NCI-H524 (cell line): ENCODE data around the gene BMP8B.
"Not testable (repeated sequence)": the region's sequence is repeated elsewhere in the genome, so short reads cannot be mapped to it uniquely, and the experiment has no call there.

ENCODE experiments used
- DNase-seq, 2 experiments: peaks; one replicate each; lab custom pipeline; 2025; lab: John Stamatoyannopoulos, UW

Gene BMP8B

DNA sequence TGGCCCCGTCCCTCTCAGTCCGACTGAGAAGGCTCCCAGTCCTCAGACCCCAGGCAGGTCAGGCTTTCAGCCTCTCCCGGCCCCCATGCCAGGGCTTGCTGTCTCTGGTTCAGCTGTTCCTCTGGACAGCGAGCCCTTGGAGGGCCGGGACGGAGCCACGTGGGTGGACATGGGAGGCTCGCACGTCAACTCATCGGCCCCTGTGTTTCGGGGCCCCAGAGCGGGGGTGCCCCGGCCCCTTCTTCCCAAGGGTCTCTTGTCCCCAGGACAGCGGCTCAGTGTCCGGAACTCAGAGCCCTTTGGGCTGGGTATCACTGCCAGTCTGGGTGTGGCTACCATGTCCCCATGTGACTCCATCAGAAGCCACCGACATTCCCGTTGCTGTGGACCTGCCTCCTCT is 10.8 kb downstream of the BMP8B start:
- not testable (repeated sequence) for DNase-seq

DNA sequence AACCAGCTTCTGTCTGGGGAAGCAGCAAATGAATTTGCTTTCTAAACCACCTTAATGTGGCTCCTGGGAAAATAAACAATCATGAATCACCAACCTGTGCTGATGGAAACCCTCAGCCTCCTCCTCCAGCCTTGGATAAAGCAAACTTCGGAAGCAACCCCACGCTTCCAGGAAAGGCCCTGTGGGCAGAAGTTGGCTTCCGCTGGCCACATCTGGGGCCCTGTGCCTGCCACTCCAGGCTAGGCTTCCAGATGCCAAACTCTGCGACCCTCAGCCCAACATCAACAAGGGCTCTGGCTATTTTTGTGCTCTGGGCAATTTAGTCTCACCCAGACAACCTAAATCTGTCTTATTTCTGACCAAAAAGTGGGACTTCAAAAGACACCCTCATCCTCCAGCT is 11.4 kb downstream of the BMP8B start:
- DNase-seq, result no peak

- DNase-seq, result no peak
Observed at GRCh38 chr1:39776886-39777285, 11.8 kb downstream of the BMP8B start.

- no peak for DNase-seq
Observed at GRCh38 chr1:39776400-39776713, 12.3 kb downstream of the BMP8B start.

GRCh38 chr1:39775676-39776399 is 12.8 kb downstream of the BMP8B start:
- not testable (repeated sequence) for DNase-seq

- DNase-seq, result not testable (repeated sequence)
Observed at GRCh38 chr1:39775141-39775540, 13.5 kb downstream of the BMP8B start.

GRCh38 chr1:39773369-39773979 is 15.2 kb downstream of the BMP8B start:
- not testable (repeated sequence) for DNase-seq

- not testable (repeated sequence) for DNase-seq
Observed at GRCh38 chr1:39771022-39771532, 17.6 kb downstream of the BMP8B start, which contains the start of gene OXCT2. TSS of gene OXCT2 (minus strand) at chr1:39771348. CDS start at chr1:39771255, 93 bp downstream.

- DNase-seq, result not testable (repeated sequence)
Observed at GRCh38 chr1:39770100-39771021, 18.3 kb downstream of the BMP8B start.

- DNase-seq, result not testable (repeated sequence)
Observed at GRCh38 chr1:39769502-39769901, 19.2 kb downstream of the BMP8B start.

DNA sequence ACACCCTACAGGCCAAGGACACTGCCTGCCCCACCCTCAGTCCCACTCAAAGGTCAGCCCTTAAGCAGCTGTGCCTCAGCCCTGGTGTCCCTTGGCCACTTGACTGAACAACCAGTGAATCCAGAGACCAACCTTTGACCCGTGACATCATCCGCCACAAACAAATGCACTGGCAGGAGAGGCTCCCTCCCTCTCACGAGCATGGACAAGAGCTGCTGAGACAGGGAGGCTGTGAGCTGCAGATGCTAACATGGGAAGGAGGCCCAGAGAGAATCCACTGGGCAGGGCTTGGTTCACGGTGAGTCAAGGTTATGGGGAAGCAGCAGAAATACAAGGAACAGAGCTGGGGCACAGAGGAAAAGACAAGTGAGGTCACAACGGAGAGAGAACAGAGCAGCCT is 22.2 kb downstream of the BMP8B start:
- not testable (repeated sequence) for DNase-seq

DNA sequence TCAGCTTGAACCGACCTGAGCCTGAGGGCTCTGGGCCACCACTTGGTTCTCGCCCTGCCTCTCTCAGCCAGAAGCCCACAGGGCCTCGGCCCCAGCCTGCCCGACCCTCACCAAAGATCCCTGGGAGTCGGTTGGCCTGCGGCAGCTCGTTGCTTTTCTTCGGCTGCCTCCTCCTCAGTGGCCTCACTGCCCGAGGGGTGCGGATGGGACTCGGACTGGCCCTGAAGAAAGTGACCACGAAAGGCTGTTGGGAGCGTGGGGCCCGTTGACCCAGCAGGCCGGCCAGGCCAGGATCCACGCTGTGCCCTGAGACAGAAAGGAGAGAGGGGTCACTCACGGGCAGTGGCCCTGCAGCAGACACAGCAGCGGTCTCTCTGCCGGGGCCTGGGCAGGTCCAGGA is 24.2 kb downstream of the BMP8B start:
- not testable (repeated sequence) for DNase-seq

DNA sequence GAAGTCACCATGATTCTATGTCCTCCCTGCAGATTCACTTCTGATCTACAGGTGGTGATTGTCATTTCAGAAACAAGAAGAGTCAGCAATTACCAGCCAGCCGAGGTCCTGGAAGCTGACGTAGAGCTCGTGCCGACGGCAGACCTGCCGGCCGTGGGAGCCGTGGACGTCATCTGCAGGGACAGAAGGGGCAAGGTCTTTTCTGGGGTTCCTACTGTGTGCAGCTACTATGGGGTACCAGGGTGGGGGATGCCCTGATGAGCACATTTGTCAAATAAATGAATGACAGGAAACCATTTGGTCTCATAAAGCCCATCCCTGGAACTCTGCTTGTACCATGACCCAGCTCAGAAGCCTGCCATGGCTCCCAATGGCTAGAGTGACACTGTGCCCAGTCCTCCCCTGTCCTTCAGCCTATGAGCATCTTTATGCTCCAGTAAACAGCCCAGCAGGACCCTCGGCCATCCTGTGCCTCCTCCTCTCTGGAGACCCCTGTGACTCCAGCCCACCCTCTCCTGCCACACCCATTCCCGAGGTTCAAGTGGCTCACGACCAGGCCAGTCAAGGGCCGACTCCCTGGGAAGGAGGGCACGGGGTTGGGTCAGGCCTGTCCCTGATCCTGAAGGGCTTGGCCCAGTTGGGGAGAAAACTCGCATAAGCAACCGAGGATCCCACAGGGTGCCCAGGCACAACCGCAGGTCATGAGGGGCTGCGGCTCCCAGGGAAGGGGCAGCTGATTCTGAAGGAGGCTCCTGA is 24.9 kb downstream of the BMP8B start:
- DNase-seq, result not testable (repeated sequence)

GRCh38 chr1:39762550-39763540 is 25.8 kb downstream of the BMP8B start:
- DNase-seq, result no peak

DNA sequence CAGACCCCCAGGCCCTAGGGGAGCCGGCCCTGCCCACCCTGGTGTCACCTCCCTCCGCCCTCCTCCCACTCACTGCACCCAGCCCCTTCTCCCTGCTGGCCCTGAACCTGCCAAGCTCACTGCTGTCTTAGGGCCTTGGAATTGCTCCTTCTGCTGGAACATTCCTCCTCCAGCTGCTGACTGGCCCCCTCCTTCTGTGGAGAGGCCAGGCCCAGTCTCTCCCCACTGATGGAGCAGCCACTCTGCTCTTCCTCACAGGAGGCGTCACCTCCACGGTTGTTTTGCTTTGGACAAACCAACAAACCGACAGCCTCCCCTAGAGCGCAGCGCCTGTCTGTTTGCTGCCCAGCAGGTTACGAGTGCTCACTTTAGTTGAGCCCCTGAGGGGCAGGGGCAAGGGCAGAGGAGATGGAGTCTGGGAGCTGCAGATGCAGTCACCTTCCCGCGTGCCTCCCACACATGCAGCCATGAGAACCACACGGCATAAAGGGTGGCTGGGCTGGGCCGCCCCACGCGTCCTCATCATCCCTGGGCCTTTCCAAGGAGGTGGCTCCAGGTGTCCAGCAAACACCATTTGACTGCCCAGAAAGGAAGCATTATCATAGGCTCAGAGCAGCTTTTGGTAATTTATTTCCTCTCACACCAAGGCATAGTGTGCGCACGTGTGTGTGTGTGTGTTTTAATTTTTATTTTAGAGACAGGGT is 27.0 kb downstream of the BMP8B start:
- no peak for DNase-seq

GRCh38 chr1:39761016-39761415 is 27.6 kb downstream of the BMP8B start:
- no peak for DNase-seq

DNA sequence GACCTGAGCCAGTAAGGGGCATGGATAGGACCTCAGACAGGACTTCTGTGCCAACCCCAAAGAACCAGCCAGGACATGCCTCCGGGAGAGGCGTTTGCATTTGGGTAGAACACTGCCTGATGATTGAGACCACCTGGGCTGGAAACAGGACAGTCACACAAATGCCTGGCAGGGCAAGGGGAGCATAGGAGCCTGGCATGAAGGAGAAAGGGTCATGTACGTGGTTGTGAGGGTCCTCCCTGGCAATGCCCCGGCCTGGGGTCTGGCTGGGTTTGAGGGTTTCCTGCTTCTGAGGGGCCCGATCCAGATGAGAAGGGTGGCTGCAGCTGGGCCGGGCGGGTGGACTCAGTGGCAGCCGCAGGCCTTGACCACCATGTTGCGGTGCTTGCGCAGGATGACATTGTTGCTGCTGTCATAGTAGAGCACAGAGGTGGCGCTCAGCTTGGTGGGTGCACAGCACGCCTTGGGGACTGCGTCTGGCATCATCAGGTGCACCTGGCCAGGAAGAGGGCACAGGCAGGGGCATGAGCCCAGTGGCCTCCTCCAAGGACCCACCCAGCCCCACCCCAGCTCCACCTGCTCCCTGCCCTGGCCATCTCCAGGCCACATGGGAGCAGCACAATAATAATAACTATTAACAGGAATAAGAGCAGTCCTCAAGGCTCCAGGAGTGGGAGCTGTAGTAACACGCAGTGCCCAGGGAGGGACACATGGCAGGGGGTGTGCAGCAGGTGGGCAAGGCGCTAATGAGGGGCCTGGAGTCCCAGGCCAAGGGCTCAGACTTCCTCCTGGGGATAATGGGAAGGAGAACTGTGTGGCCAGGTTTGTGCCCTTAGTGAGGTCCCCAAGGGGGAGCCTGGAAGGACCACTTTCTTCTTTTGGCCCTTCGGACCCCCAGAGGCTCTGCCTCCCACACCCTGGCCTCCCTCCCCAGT is 28.3 kb downstream of the BMP8B start:
- no peak for DNase-seq

DNA sequence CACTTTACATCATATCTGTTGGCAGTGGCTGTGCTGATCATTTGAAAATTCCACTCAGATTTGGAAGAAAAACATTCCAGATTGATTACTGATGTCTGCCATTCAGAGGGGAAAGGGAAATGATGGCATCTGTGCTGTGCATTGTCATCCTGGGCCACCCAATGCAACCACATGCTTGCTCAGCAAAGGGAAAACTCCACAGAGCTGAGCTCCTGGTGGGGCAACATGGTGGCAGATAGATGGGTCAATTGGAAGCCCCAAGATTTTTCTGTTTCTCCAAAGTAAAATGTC is 29.3 kb downstream of the BMP8B start:
- DNase-seq, result no peak
